Fibroblast of the aortic adventitia (primary cell): ENCODE results near the gene NFIA. TPM values are rescaled to one million over a fixed set of nuclear protein-coding genes. Genes with fewer than 3 reads are reported as not detected.
A peak's percentile ranks its signal among the peaks of the same experiment; 100 is the strongest.

Experiments used
- DNase-seq: peaks from one replicate; pipeline ENCODE4 v3.0.0-alpha.2; 2010; ENCODE audit warnings: low read depth
- H3K4me3 ChIP-seq: 2 replicates; pipeline ENCODE4 v1.5.1; 2011; ENCODE audit warnings: low read depth, mild to moderate bottlenecking, control low read depth, low read length, moderate library complexity
- CTCF ChIP-seq: IDR thresholded peaks from 2 replicates; pipeline ENCODE4 v1.5.1; 2011; ENCODE audit warnings: mild to moderate bottlenecking, low read length, control low read depth, inconsistent platforms; ENCODE audit not compliant: insufficient read depth
- total RNA-seq: library from RNA; depleted of rRNA; stranded (reverse); fragments of >200 nt; gene quantifications from 2 replicates; pipeline ENCODE4 v1.2.3, GENCODE V29; 2012; ENCODE audit warnings: low replicate concordance

The NFIA gene
- 32.0 and 42.0 TPM in 2 replicates for total RNA-seq

GRCh38 chr1:61082311-61083012, at the start of gene NFIA:
TSS of gene NFIA (plus strand) at chr1:61082561.
- peak; percentile 79 for DNase-seq
- H3K4me3 ChIP-seq: peak within 1 kb of the TSS; percentile 78
- TF ChIP-seq CTCF: no peak

- TF ChIP-seq CTCF: no peak
- H3K4me3 ChIP-seq: no peak overlapping the region
- DNase-seq: no peak
Observed at GRCh38 chr1:61035880-61036279, 46.5 kb upstream of the NFIA start.

- no peak for DNase-seq
- no peak for TF ChIP-seq CTCF
- peak overlapping the region; percentile 47 for H3K4me3 ChIP-seq
Observed at GRCh38 chr1:61042466-61043009, 39.8 kb upstream of the NFIA start.

GRCh38 chr1:61043010-61043820, 39.1 kb upstream of the NFIA start:
- TF ChIP-seq CTCF: peak; percentile 85
- DNase-seq: peak; percentile 79
- H3K4me3 ChIP-seq: peak overlapping the region; percentile 54

- no peak overlapping the region for H3K4me3 ChIP-seq
- no peak for TF ChIP-seq CTCF
- no peak for DNase-seq
Observed at GRCh38 chr1:61046434-61046833, 35.9 kb upstream of the NFIA start.

GRCh38 chr1:61047061-61047460, 35.3 kb upstream of the NFIA start:
- DNase-seq: no peak
- no peak for TF ChIP-seq CTCF

More at GRCh38 chr1:61047061-61047460, 35.3 kb upstream of the NFIA start:
- no peak overlapping the region for H3K4me3 ChIP-seq
